ENCODE results near the gene CCL27.

The CCL27 gene

GRCh38 chr9:34648673-34649072, 13.8 kb downstream of the CCL27 start:
- Histone ChIP-seq H3K36me3 (ENCODE audit: control insufficient read depth, low read length) (peaks cover 8% of the 10 kb centered on the region; the same call in 1 of the 2 replicates), H3K79me2 (ENCODE audit: control insufficient read depth, low read length) (peaks cover 5% of the 10 kb centered on the region), H4K20me1 (ENCODE audit: control insufficient read depth, insufficient read depth, low read depth, low read length) (no peaks in the 10 kb centered on the region), H3K4me2 (ENCODE audit: low read length) (no peak overlapping the region), H3K27ac (ENCODE audit: low read depth, low read length) (no peak overlapping the region), H3K9me3 (ENCODE audit: control insufficient read depth, insufficient read depth, low read length) (no peaks in the 10 kb centered on the region), H3F3A (ENCODE audit: control insufficient read depth, insufficient read depth) (no peaks in the 10 kb centered on the region), H3K4me1 (ENCODE audit: control insufficient read depth, low read length) (peaks cover 14% of the 10 kb centered on the region), H3K27me3 (ENCODE audit: control insufficient read depth, low read length) (no peaks in the 10 kb centered on the region), H3K9me2 (replicated peaks; ENCODE audit: control insufficient read depth, low read length) (no peaks in the 10 kb centered on the region), H3K4me3 (ENCODE audit: low read length) (no peak overlapping the region)
- TF ChIP-seq, protein P1, sequence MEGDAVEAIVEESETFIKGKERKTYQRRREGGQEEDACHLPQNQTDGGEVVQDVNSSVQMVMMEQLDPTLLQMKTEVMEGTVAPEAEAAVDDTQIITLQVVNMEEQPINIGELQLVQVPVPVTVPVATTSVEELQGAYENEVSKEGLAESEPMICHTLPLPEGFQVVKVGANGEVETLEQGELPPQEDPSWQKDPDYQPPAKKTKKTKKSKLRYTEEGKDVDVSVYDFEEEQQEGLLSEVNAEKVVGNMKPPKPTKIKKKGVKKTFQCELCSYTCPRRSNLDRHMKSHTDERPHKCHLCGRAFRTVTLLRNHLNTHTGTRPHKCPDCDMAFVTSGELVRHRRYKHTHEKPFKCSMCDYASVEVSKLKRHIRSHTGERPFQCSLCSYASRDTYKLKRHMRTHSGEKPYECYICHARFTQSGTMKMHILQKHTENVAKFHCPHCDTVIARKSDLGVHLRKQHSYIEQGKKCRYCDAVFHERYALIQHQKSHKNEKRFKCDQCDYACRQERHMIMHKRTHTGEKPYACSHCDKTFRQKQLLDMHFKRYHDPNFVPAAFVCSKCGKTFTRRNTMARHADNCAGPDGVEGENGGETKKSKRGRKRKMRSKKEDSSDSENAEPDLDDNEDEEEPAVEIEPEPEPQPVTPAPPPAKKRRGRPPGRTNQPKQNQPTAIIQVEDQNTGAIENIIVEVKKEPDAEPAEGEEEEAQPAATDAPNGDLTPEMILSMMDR (IDR thresholded peaks at IDR 0.05; ENCODE audit: low read depth, low read length, poor library complexity, severe bottlenecking): no peak
- TF ChIP-seq EZH2phosphoT487 (IDR thresholded peaks at IDR 0.05; ENCODE audit: borderline replicate concordance, low read length): no peak

DNA sequence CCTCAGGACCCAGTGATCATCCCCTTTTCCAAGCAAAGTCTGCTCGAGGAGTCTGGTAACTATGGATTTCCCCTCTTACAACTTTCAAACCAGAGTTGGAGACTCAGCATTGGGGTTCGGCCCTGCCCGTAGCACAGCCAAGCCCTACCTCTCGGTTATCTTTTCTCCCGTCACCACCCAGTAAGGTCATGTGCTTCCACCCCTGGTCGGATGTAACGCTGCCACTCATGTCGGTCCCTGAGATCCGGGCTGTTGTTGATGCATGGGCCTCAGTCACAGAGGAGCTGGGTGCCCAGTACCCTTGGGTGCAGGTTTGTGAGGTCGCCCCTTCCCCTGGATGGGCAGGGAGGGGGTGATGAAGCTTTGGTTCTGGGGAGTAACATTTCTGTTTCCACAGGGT, 14.8 kb downstream of the CCL27 start:
- peaks cover 8% of the 10 kb centered on the region; the same call in 1 of the 2 replicates for H3K36me3 ChIP-seq (ENCODE audit: control insufficient read depth, low read length)
- H3K4me1 ChIP-seq (ENCODE audit: control insufficient read depth, low read length): peaks cover 14% of the 10 kb centered on the region
- peak overlapping the region; percentile 88 for H3K4me2 ChIP-seq (ENCODE audit: low read length)
- no peaks in the 10 kb centered on the region for H3F3A ChIP-seq (ENCODE audit: control insufficient read depth, insufficient read depth)
- H3K9me2 ChIP-seq (replicated peaks; ENCODE audit: control insufficient read depth, low read length): no peaks in the 10 kb centered on the region
- H3K4me3 ChIP-seq (ENCODE audit: low read length): peak overlapping the region; percentile 87
- no peaks in the 10 kb centered on the region for H3K27me3 ChIP-seq (ENCODE audit: control insufficient read depth, low read length)
- no peaks in the 10 kb centered on the region for H3K9me3 ChIP-seq (ENCODE audit: control insufficient read depth, insufficient read depth, low read length)
- H3K27ac ChIP-seq (ENCODE audit: low read depth, low read length): no peak overlapping the region
- TF ChIP-seq, protein P1 (IDR thresholded peaks at IDR 0.05; ENCODE audit: low read depth, low read length, poor library complexity, severe bottlenecking): no peak
- H3K79me2 ChIP-seq (ENCODE audit: control insufficient read depth, low read length): peaks cover 5% of the 10 kb centered on the region
- no peaks in the 10 kb centered on the region for H4K20me1 ChIP-seq (ENCODE audit: control insufficient read depth, insufficient read depth, low read depth, low read length)

DNA sequence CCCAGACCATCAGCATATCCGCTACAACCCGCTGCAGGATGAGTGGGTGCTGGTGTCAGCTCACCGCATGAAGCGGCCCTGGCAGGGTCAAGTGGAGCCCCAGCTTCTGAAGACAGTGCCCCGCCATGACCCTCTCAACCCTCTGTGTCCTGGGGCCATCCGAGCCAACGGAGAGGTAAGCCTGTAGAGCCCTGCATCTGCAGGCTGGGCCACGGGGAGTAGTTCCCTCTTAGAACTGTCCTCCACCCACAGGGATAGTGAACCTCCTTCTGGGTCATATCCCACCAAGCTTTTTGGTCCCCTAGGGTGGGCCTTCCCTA, 15.4 kb downstream of the CCL27 start:
- Histone ChIP-seq H3K27ac (ENCODE audit: low read depth, low read length) (peak overlapping the region; percentile 23; the same call in 1 of the 2 replicates), H3K36me3 (ENCODE audit: control insufficient read depth, low read length) (peaks cover 8% of the 10 kb centered on the region; the same call in 1 of the 2 replicates), H3K4me3 (ENCODE audit: low read length) (peak overlapping the region; percentile 87)

More for the DNA sequence above, 15.4 kb downstream of the CCL27 start:
- TF ChIP-seq, protein P1 (IDR thresholded peaks at IDR 0.05; ENCODE audit: low read depth, low read length, poor library complexity, severe bottlenecking): no peak
- no peak for TF ChIP-seq EZH2phosphoT487 (IDR thresholded peaks at IDR 0.05; ENCODE audit: borderline replicate concordance, low read length)
- Histone ChIP-seq H3K9me2 (replicated peaks; ENCODE audit: control insufficient read depth, low read length) (no peaks in the 10 kb centered on the region), H3K79me2 (ENCODE audit: control insufficient read depth, low read length) (peaks cover 5% of the 10 kb centered on the region), H3K27me3 (ENCODE audit: control insufficient read depth, low read length) (no peaks in the 10 kb centered on the region), H3K4me2 (ENCODE audit: low read length) (peak overlapping the region; percentile 88), H3K4me1 (ENCODE audit: control insufficient read depth, low read length) (peaks cover 14% of the 10 kb centered on the region), H4K20me1 (ENCODE audit: control insufficient read depth, insufficient read depth, low read depth, low read length) (no peaks in the 10 kb centered on the region), H3F3A (ENCODE audit: control insufficient read depth, insufficient read depth) (no peaks in the 10 kb centered on the region), H3K9me3 (ENCODE audit: control insufficient read depth, insufficient read depth, low read length) (no peaks in the 10 kb centered on the region)
